ENCODE data around the gene KCNMB2.
"Not testable (repeated sequence)": the region's sequence is repeated elsewhere in the genome, so short reads cannot be mapped to it uniquely, and the experiment has no call there.

KCNMB2 gene

DNA sequence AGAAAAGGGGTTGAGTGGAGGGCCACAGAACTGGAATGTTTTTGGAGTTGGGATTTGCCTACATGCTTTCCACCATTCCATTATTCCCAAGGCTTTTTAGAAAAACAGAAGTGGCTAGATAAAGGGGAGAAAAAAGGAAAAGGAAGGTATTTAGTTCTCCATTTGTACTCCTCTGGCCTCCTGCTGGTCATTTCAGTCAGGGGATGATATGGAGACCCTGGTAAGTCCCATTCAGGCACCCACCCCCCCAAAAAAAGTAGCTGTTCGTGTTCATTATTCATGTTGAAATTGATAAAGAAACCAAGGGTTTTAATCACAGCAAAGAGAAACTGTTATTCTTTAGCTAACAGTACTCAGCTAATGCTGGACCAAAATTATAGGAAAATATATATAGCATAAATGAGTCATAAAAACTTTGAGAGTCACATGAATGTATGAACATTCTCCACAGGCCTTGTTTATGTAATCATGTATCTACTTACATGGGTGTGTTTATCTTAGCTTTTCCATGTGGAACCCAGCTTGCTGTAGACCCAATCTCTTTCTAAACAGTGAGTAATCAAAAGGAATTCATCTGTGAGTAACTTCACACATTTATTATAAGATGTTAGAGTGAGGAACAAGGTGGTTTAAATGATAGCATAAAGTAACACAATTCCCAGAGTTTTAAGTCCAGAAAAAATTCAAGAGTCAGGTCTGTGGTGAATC, 167.2 kb downstream of the KCNMB2 start:
- DNase-seq (ENCODE audit: low read depth in 2 of 2) = no peak

- no peak for DNase-seq (ENCODE audit: low read depth in 2 of 2)
Observed at GRCh38 chr3:178705925-178706324, 169.7 kb downstream of the KCNMB2 start.

- DNase-seq (ENCODE audit: low read depth in 2 of 2) = no peak
Observed at GRCh38 chr3:178706411-178706810, 170.2 kb downstream of the KCNMB2 start.

DNA sequence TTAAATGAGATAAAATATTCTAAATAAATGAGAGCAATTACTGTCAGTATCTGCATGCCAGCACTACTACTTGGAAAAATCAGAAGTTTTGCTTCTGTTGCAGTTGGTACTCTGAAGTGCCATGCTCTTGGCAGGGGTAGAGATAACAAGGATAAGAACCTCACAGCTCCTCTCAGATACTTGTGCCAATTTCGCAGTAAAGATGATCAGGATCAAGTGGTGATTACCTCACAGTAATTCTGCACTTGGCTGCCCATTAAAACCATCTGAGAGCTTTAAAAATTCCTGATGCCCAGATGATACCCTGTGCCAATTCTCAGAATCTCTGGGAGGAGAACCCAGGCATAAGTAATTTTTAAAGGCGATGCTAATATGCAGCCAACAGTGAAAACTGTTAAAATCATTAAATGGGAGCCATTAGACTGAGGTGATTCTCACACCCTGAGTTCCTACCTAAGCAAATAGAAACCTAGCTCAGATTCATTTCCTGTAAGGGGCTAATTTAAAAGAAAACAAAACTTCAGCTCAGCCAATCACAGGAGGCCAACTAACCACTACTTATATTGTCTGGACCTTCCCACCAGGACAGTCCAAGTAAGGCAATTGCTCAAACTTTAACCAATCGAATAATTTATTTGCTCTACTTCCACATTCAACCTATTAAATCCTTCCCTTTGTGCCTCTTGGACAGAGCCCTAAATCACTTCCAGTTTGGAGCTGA, 171.2 kb downstream of the KCNMB2 start:
- no peak for DNase-seq (ENCODE audit: low read depth in 2 of 2)

GRCh38 chr3:178709051-178709450, 172.8 kb downstream of the KCNMB2 start:
- no peak for DNase-seq (ENCODE audit: low read depth in 2 of 2)

DNA sequence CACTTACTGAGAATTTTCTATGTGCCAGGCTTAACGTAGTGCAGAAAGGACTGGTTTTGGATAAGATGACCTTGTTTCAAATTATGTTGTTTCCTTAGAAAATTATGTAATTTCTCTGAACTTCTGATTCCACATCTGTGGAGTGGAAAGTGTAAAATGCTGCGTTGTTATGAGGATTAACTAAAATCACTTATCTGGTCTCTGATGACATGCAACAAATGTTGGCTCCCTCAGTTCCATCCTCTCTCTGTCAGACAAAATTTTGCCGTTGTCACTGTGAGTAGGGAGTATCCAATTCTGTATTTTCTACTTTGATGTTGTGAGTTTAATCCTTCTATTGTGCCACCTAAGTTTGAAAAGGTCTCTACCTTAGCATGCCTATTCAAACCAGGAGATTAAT, 175.5 kb downstream of the KCNMB2 start:
- DNase-seq (ENCODE audit: low read depth in 2 of 2) = no peak

- no peak for DNase-seq (ENCODE audit: low read depth in 2 of 2)
Observed at GRCh38 chr3:178712247-178712646, 176.0 kb downstream of the KCNMB2 start.

- no peak for DNase-seq (ENCODE audit: low read depth in 2 of 2)
Observed at GRCh38 chr3:178714925-178715832, 178.9 kb downstream of the KCNMB2 start.

GRCh38 chr3:178718995-178719635, 182.9 kb downstream of the KCNMB2 start:
- DNase-seq (ENCODE audit: low read depth in 2 of 2) = no peak

- no peak for DNase-seq (ENCODE audit: low read depth in 2 of 2)
Observed at GRCh38 chr3:178732824-178733223, 196.6 kb downstream of the KCNMB2 start.

DNA sequence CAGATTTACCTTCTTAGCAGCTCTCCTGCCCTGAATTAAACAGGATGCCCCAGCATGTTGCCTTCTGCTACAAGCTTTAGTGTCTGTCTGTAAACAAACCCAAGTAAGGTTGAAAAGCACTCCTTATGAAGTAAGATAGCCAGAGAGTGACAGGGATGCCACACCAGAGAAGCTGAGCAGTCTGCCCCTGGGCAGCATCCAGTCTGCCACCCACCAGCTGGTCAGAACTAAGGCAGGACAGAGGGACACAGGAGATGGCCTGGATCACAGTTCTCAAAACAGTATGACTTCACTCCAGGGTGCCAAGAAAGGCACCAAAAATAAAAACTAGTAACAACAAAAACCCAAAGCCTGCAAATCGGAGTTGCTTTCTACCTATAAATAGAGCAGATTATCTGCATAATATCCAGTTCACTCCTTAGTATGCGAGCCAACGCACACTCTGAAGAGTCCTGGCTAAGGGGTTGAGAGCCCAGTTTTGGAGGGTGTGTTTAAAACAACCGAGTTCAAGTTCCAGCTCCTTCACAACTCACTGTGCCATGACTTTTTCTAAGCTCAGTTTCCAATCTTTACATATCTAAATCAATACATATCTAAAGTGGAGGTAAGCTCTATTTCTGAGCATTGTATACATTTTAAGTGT, 198.9 kb downstream of the KCNMB2 start:
- DNase-seq (ENCODE audit: low read depth in 2 of 2) = no peak

DNA sequence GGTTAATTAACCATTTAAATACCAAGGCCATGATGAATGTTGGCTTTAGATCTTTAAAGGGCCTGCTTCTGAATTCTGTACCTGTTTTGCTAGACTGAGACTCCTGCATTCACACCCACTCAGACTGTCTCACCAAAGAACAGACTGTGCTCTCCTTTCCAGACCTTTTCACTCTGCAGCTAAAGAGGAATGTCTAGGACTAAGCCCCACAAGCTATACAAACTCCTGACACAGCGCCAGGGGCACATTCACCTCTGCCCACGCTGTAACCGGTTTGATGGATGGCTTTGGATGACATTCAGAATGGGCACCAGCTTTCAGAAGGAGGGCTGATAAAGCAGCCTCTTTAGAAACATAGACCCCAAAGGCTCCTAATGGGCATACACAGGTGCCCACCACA, 200.1 kb downstream of the KCNMB2 start:
- DNase-seq (ENCODE audit: low read depth in 2 of 2) = no peak

DNA sequence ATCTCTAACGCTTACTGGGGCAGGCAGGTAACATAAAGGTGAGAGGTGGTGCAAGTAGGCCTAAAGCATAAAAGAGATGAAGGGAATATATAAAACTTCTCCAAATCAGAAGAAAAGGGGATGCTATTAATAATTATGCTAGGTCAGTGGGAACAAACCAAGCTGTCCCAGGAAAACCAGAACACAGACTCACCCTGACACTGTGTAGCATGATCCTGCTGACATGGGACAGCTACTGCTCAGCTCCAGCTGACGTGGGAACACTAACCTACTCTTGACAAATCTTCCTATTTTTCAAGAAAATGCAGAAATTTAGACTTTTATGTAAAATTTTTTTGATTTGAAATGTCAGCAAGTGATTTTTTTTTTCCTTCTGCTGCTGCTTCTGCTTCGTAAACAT, 203.5 kb downstream of the KCNMB2 start:
- no peak for DNase-seq (ENCODE audit: low read depth in 2 of 2)

DNA sequence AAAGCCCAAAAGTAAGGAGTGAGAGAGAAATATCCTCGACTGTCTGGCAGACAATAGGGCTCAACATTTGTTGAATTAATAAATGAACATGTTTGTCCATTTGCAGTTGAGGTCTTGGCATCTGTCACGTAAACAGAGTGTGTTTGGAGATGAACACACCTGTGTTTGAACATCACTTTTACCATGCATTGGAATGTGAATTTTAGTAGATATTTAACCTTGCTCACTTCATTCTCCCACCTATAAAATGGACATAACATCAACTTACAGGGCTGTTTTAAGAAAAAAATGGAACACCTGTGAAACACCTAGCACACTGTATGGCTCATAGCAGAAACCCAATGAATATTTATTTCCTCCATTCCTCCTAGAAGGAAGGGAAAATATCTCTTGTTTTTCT, 204.8 kb downstream of the KCNMB2 start:
- no peak for DNase-seq (ENCODE audit: low read depth in 2 of 2)

GRCh38 chr3:178743297-178743696, 207.1 kb downstream of the KCNMB2 start:
- no peak for DNase-seq (ENCODE audit: low read depth in 2 of 2)

DNA sequence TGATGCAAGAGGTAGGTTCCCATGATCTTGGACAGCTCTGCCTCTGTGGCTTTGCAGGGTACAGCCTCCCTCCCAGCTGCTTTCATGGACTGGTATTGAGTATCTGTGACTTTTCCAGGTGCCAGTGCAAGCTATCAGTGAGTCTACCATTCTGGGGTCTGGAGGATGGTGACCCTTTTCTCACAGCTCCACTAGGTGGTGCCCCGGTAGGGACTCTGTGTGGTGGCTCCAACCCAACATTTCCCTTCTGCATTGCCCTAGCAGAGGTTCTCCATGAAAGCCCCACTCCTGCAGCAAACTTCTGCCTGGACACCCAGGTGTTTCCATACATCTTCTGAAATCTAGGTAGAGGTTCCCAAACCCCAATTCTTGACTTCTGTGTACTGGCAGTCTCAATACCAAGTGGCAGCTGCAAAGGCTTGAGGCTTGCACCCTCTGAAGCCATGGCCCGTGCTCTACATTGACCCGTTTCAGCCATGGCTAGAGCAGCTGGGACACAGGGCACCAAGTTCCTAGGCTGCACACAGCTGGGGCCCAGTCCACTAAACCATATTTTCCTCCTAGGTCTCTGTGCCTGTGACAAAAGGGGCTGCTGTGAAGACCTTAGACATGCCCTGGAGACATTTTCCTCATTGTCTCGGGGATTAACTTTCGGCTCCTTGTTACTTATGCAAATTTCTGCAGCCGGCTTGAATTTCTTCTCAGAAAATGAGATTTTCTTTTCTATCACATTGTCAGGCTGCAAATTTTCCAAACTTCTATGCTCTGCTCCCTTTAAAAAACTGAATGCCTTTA, 209.8 kb downstream of the KCNMB2 start:
- DNase-seq (ENCODE audit: low read depth in 2 of 2) = not testable (repeated sequence)

GRCh38 chr3:178748874-178749273, 212.6 kb downstream of the KCNMB2 start:
- no peak for DNase-seq (ENCODE audit: low read depth in 2 of 2)

DNA sequence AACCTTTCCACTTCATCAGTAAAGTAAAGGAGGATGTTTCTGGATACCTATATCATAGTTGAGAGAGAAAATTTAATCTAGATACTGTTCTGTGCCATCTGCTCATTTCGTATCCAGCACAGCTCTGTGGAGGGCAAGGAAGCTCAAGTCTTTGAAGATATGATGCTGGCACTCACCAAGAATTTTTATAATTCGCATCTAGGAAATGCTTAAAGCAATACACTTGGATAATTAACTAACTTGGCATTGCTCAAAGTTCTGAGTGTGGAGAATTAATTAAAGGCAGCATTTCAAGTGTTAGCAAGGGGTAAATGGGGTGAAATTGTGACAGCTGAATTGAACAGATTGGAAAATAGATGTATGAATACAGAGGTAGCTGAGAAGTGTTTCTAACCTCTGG, 213.2 kb downstream of the KCNMB2 start:
- DNase-seq (ENCODE audit: low read depth in 2 of 2) = no peak

DNA sequence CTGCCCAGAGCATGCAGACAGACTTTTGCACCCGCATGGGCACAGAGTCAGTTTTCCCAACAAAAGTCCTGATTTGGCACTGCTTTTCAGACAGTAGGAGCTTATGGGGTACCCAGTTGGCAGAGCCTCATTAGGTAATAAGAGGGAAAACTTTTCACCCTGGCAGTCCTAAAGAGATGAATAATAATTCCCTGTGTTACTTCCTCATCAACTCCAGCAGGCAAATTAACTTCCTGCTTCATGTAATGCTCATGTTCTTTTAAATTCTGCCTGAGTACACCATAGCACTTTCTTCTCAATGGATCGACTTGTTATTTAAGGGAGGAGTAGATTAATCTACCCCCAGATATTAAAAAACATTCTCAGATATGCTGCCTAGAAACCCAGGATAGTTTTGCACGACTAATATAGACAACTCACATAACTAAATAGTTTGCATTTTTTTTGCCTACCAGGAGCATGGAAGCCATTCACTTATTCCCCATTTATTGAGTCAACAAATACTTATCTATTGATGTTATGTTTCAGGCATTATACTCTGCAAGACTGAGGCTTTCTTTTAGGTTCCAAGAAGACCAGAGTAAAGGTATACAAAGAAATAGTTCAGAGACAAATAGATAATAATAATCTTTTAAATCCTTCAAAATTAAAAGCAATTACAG, 214.5 kb downstream of the KCNMB2 start:
- DNase-seq (ENCODE audit: low read depth in 2 of 2) = no peak

GRCh38 chr3:178752843-178753242, 216.6 kb downstream of the KCNMB2 start:
- DNase-seq (ENCODE audit: low read depth in 2 of 2) = no peak
